HCT116 (cell line): Measurements from ENCODE around the gene SORL1. TPM values are rescaled to one million over a fixed set of nuclear protein-coding genes. Genes with fewer than 3 reads are reported as not detected.

Source experiments
- ATAC-seq: fragments of 200-7000 bp; cut with Tn5 transposase; 2 replicates; pipeline ENCODE4 v1.9.1; 2020; ENCODE audit warnings: mild to moderate bottlenecking, moderate library complexity
- BruUV-seq: library from RNA; stranded (reverse); fragments of 400-500 nt; replicated peaks from 2 replicates; lab custom pipeline; 2021; lab: Mats Ljungman, UMichigan
- CTCF ChIA-PET: fragments of 300-600 bp; sonication (Branson Sonifier 250); formaldehyde crosslinking; loops from one replicate; lab custom pipeline; 2021; ENCODE audit warnings: antibody characterized with exemption; lab: Charles Lee
- POLR2A ChIA-PET: fragments of 300-600, 350-600 bp; sonication (Branson Sonifier 250); formaldehyde crosslinking; loops from one replicate; lab custom pipeline; 2021; ENCODE audit warnings: antibody characterized with exemption; lab: Charles Lee
- RAD21 ChIA-PET, 2 experiments: fragments of 300-600 bp; sonication (Branson Sonifier 250); formaldehyde crosslinking; loops; one replicate each; lab custom pipeline; 2023; ENCODE audit warnings: low total read pairs in 2 of 2; ENCODE audit not compliant: uncharacterized antibody in 2 of 2, unreplicated experiment in 2 of 2, low non-redundant PET in 1 of 2; lab: Charles Lee
- DNase-seq: peaks from one replicate; pipeline ENCODE4 v3.0.0-alpha.2; 2010; ENCODE audit warnings: low read depth, low spot score
- H2AFZ ChIP-seq: fragments of 200-600 bp; shearing (Covaris generic), sonication (generic); 2 replicates; pipeline ENCODE4 v1.6.1; 2017; ENCODE audit warnings: low read depth, mixed run types, mixed read lengths, antibody characterized with exemption, low read length; ENCODE audit not compliant: poor library complexity, severe bottlenecking
- H3K27ac ChIP-seq: 2 replicates; pipeline ENCODE4 v1.5.1; 2012; ENCODE audit warnings: low read depth, low read length
- H3K27me3 ChIP-seq: fragments of 200-600 bp; sonication (generic); 2 replicates; pipeline ENCODE4 v1.6.1; 2016; ENCODE audit warnings: mixed run types, low read length, mixed read lengths; ENCODE audit not compliant: insufficient read depth
- H3K36me3 ChIP-seq, 2 experiments: fragments of 200-500 bp in 1 of 2; fragments of 200-600 bp in 1 of 2; sonication (Bioruptor generic) in 1 of 2; sonication (generic) in 1 of 2; 2 replicates each; pipeline versions ENCODE4 v1.5.1 to v1.6.1; 2014 to 2016; ENCODE audit warnings: low read length in 2 of 2, inconsistent platforms in 1 of 2, mixed read lengths in 1 of 2, mixed run types in 1 of 2; ENCODE audit not compliant: insufficient read depth in 2 of 2, control insufficient read depth in 1 of 2
- H3K4me1 ChIP-seq, 2 experiments: fragments of 200-600 bp in 1 of 2; sonication (generic) in 1 of 2; 2 replicates each; pipeline versions ENCODE4 v1.5.1 to v1.6.1; 2012 to 2017; ENCODE audit warnings: low read length in 2 of 2, inconsistent platforms in 1 of 2, mild to moderate bottlenecking in 1 of 2, mixed read lengths in 1 of 2, mixed run types in 1 of 2, moderate library complexity in 1 of 2; ENCODE audit not compliant: insufficient read depth in 2 of 2, control insufficient read depth in 1 of 2
- H3K4me2 ChIP-seq: fragments of 200-600 bp; sonication (generic); 2 replicates; pipeline ENCODE4 v1.6.1; 2017; ENCODE audit warnings: mixed run types, low read length, mixed read lengths
- H3K4me3 ChIP-seq, 2 experiments: fragments of 200-600 bp in 1 of 2; sonication (generic) in 1 of 2; replicated peaks in 1 of 2; 2 replicates each; pipeline ENCODE4 v1.5.1; 2011 to 2016; ENCODE audit warnings: low read length in 2 of 2, control low read depth in 1 of 2, low read depth in 1 of 2, mild to moderate bottlenecking in 1 of 2, mixed read lengths in 1 of 2, mixed run types in 1 of 2
- H3K79me2 ChIP-seq: fragments of 200-600 bp; sonication (generic); 2 replicates; pipeline ENCODE4 v1.6.1; 2017; ENCODE audit warnings: mild to moderate bottlenecking, mixed run types, low read length, moderate library complexity, mixed read lengths; ENCODE audit not compliant: insufficient read depth
- H3K9ac ChIP-seq: fragments of 200-600 bp; sonication (generic); 2 replicates; pipeline ENCODE4 v1.6.1; 2016; ENCODE audit warnings: low read length, mixed read lengths
- H3K9me2 ChIP-seq: fragments of 200-600 bp; sonication (generic), shearing (Covaris generic); 2 replicates; pipeline ENCODE4 v1.6.1; 2017; ENCODE audit warnings: mixed run types, mild to moderate bottlenecking, moderate library complexity; ENCODE audit not compliant: insufficient read depth
- H3K9me3 ChIP-seq, 2 experiments: fragments of 200-500 bp in 1 of 2; fragments of 200-600 bp in 1 of 2; sonication (Bioruptor generic) in 1 of 2; sonication (generic) in 1 of 2; 2 replicates each; pipeline ENCODE4 v1.6.1; 2014 to 2017; ENCODE audit warnings: low read length in 2 of 2, mixed read lengths in 2 of 2, inconsistent platforms in 1 of 2, low read depth in 1 of 2, mild to moderate bottlenecking in 1 of 2, mixed run types in 1 of 2, moderate library complexity in 1 of 2; ENCODE audit not compliant: control insufficient read depth in 1 of 2, insufficient read depth in 1 of 2
- H4K20me1 ChIP-seq: fragments of 200-600 bp; sonication (generic), shearing (Covaris generic); 2 replicates; pipeline ENCODE4 v1.6.1; 2017; ENCODE audit warnings: mixed run types, mild to moderate bottlenecking, moderate library complexity; ENCODE audit not compliant: insufficient read depth
- EGR1 ChIP-seq: IDR thresholded peaks from 2 replicates; pipeline ENCODE4 v1.6.1; 2012; ENCODE audit warnings: low read depth
- EZH2 ChIP-seq: fragments of 200-600 bp; sonication (generic); IDR thresholded peaks from 2 replicates; pipeline ENCODE4 v1.6.1; 2017; ENCODE audit warnings: antibody characterized with exemption, mixed run types
- EZH2phosphoT487 ChIP-seq: fragments of 200-600 bp; IDR thresholded peaks from 2 replicates; pipeline ENCODE4 v1.6.1; 2018; ENCODE audit warnings: antibody characterized with exemption, borderline replicate concordance
- JUND ChIP-seq: IDR thresholded peaks from 2 replicates; pipeline ENCODE4 v1.6.1; 2012
- MAX ChIP-seq: IDR thresholded peaks from 2 replicates; pipeline ENCODE4 v1.6.1; 2012
- POLR2A ChIP-seq: IDR thresholded peaks from 2 replicates; pipeline ENCODE4 v1.7.0; 2011; ENCODE audit warnings: borderline replicate concordance; ENCODE audit not compliant: insufficient read depth, insufficient read length; ENCODE audit errors: extremely low read depth
- RAD21 ChIP-seq: IDR thresholded peaks from 2 replicates; pipeline ENCODE4 v1.6.1; 2012; ENCODE audit warnings: low read depth, mild to moderate bottlenecking
- REST ChIP-seq: IDR thresholded peaks from 2 replicates; pipeline ENCODE4 v1.6.1; 2012; ENCODE audit warnings: low read depth
- SIN3A ChIP-seq: IDR thresholded peaks from 2 replicates; pipeline ENCODE4 v1.6.1; 2012; ENCODE audit warnings: low read depth
- SRF ChIP-seq: IDR thresholded peaks from 2 replicates; pipeline ENCODE4 v1.6.1; 2012; ENCODE audit warnings: low read depth
- TCF7L2 ChIP-seq: IDR thresholded peaks from 2 replicates; pipeline ENCODE4 v1.7.0; 2011; ENCODE audit warnings: borderline replicate concordance, inconsistent platforms; ENCODE audit not compliant: insufficient read depth, insufficient read length; ENCODE audit errors: extremely low read depth
- YY1 ChIP-seq: IDR thresholded peaks from 2 replicates; pipeline ENCODE4 v1.6.1; 2011; ENCODE audit warnings: low read length, low read depth, moderate library complexity, mild to moderate bottlenecking; ENCODE audit not compliant: insufficient replicate concordance; ENCODE audit errors: extremely low read depth
- ZBTB33 ChIP-seq: IDR thresholded peaks from 2 replicates; pipeline ENCODE4 v1.6.1; 2011; ENCODE audit warnings: mild to moderate bottlenecking, low read length, moderate library complexity; ENCODE audit not compliant: insufficient replicate concordance; ENCODE audit errors: extremely low read depth
- ZNF274 ChIP-seq: fragments of 200-500 bp; sonication (Bioruptor generic); IDR thresholded peaks from 2 replicates; pipeline ENCODE4 v1.6.1; 2014; ENCODE audit warnings: mild to moderate bottlenecking, low read depth, low read length, inconsistent platforms
- intact Hi-C: fragments of 100-400 bp; cut with micrococcal nuclease; formaldehyde crosslinking; loops from 2 replicates; pipeline ENCODE4 v1.10.0; 2022
- total RNA-seq: library from RNA; stranded (reverse); gene quantifications from one replicate; pipeline ENCODE4 v1.2.1, GENCODE V29; 2021; ENCODE audit not compliant: unreplicated experiment

The SORL1 gene
- total RNA-seq, 1 experiment from 2014 or later, result 17.4 TPM

- no TSS peak for BruUV-seq
- ChIA-PET RAD21 (no interaction called here), POLR2A (no interaction called here), CTCF (no interaction called here)
- Histone ChIP-seq H3K9me2 (no peaks in the 10 kb centered on the region), H3K4me3 (no peak overlapping the region), H2AFZ (no peak overlapping the region), H3K4me1 (peaks cover 0 to 7% of the 10 kb centered on the region in 2 experiments; a peak in 1 of 4 replicates), H3K9ac (no peak overlapping the region), H3K36me3 (no peaks in the 10 kb centered on the region), H3K79me2 (no peaks in the 10 kb centered on the region), H3K27ac (no peak overlapping the region), H4K20me1 (no peaks in the 10 kb centered on the region), H3K9me3 (no peaks in the 10 kb centered on the region), H3K27me3 (no peaks in the 10 kb centered on the region), H3K4me2 (no peak overlapping the region)
- intact Hi-C loops, result no loop called here
- ATAC-seq, result no peak
- no peak for DNase-seq
- TF ChIP-seq YY1 (no peak), POLR2A (no peak), EZH2phosphoT487 (no peak), ZNF274 (no peak), EZH2 (no peak), RAD21 (no peak), ZBTB33 (no peak), MAX (no peak), SRF (no peak), REST (no peak), EGR1 (no peak), SIN3A (no peak), TCF7L2 (no peak), JUND (no peak)
- TF ChIP-seq, all 23 proteins: peak for 0
Observed at GRCh38 chr11:121563003-121563402, 110.9 kb downstream of the SORL1 start.
